NCI-H2081 treated with DMSO at 0.1 percent for 48 hours (cell line): ENCODE results near the gene PHRF1.

Experiments
- DNase-seq: peaks from one replicate; lab custom pipeline; 2025; lab: John Stamatoyannopoulos, UW

The PHRF1 gene

DNA sequence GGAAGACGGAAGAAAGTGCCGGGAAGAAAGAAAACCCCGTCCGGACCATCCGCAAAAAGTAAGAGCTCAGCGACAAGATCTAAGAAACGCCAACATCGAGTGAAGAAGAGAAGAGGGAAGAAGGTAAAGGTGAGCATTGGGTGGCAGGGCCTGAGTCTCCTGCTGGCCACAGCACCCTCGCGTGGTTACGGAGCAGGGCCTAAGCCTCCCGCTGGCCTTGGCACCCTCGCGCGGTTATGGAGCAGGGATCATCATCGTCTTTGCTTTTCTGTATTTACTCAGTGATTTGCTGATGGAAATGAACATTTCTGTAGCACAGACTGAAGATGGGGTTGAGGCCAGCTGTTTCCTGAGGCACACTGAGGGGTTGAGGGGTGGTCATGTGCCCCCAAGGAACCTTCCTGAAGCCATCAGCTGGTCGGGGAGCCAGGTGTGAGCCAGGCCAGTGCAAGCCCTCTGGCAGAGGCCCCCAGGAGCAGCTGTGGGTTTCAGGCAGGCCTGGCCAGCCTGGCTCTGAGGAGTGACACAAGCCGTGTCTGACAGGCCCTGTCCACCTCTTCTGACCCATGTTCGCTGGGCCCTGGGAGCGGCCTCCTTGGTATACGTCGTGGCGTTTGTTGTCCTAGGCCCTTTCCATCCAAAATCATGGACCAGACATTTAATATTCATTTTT lies 25.4 kb downstream of the PHRF1 start:
- no peak for DNase-seq

DNA sequence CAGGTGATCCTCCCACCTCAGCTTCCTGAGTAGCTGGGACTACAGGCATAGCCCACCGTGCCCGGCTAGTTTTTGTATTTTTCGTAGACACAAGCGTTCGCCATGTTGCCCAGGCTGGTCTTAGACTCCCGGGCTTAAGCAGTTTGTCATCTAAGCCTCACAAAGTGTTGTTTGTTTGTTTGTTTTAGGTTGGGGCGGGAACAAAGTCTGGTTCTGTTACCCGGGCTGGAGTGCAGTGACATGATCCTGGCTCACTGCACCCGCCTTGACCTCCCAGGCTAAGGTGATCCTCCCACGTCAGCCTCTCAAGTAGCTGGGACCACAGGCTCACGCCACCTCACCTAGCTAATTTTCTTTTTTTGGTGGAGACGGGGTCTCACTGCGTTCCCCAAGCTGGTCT lies 26.9 kb downstream of the PHRF1 start:
- no peak for DNase-seq

DNA sequence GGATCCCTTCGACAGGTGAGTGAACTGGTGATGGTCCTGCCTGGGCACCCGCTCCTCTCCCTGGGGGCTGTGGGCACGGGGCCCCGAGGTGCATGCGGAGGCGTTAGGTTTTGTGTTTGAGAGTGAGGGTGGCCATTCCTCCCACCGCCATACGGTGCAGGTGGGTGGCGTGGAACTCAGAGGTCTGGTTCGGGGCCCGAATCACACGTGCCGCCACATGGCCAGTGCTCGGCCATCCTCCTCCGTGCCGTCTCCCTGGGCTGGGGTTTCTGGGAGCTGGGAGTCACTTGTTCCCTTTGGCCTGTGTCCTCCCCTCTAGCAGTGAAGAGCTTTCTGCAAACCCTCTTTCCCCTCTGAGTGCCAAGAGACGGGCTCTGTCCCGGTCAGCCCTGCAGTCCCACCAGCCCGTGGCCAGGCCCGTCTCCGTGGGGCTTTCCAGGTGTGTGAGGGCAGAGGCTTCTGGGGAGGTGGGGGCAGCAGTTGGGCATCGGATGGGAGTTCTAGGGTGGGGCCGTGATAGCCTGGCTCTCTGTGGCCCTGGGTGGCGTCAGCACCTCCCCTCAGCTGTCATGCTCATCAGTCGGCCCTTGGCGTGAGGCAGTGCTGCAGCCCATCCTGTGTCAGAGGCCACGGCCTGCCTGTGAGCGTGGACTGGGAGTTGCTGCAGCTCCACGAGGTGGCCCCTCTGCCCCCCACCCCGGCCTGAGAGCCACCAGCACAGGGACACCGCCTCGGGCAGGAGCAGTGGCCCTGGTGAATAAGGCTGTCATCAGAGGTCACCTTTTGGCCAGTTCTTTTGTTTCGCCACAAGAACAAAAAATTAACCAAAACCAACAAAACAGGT lies 29.2 kb downstream of the PHRF1 start:
- DNase-seq, result no peak

DNA sequence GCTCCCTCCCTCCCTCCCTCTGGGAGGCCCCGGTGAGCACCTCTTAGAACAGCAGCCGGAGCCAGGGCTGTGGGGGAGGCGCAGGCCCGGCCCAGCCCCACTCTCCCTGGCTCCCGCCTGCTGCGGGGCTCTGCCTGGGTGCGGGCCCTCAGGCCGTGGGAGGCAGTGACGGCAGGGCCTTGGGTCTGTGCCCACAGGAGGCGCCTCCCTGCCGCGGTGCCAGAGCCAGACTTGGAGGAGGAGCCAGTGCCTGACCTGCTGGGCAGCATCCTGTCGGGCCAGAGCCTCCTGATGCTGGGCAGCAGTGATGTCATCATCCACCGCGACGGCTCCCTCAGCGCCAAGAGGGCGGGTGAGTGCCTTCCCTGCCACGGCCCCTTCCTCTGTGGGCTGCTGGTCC lies 30.0 kb downstream of the PHRF1 start:
- no peak for DNase-seq

DNA sequence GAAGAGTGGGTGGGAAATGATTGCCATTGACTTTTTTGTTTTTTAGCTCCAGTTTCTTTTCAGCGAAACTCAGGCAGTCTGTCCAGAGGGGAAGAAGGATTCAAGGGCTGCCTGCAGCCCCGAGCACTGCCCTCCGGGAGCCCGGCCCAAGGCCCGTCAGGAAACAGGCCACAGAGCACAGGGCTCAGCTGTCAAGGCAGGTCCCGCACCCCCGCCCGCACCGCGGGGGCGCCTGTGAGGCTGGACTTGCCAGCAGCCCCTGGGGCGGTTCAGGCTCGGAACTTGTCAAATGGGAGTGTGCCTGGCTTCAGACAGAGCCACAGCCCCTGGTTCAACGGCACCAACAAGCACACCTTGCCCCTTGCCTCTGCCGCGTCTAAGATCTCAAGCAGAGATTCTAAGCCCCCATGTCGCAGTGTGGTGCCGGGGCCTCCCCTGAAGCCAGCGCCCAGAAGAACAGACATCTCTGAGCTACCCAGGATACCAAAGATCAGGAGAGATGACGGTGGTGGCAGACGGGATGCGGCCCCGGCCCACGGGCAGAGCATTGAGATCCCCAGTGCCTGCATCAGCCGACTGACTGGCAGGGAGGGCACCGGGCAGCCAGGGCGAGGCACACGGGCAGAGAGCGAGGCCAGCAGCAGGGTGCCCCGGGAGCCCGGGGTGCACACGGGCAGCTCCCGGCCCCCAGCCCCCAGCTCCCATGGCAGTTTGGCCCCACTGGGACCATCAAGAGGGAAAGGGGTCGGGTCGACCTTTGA lies 30.9 kb downstream of the PHRF1 start:
- no peak for DNase-seq

DNA sequence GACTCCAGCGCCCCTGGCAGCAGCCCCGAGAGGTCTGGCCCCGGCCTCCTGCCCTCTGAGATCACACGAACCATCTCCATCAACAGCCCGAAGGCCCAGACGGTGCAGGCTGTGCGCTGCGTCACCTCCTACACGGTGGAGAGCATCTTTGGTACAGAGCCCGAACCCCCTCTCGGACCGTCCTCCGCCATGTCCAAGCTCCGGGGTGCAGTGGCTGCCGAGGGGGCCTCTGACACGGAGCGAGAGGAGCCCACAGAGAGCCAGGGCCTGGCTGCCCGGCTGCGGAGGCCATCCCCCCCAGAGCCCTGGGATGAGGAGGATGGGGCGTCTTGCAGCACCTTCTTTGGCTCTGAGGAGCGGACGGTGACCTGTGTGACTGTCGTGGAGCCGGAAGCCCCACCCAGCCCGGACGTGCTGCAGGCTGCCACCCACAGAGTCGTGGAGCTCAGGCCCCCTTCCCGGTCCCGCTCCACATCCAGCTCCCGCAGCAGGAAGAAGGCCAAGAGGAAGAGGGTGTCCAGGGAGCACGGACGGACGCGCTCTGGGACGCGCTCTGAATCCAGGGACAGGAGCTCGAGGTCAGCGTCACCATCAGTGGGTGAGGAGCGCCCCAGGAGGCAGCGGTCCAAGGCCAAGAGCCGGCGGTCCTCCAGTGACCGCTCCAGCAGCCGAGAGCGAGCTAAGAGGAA lies 31.8 kb downstream of the PHRF1 start:
- no peak for DNase-seq

DNA sequence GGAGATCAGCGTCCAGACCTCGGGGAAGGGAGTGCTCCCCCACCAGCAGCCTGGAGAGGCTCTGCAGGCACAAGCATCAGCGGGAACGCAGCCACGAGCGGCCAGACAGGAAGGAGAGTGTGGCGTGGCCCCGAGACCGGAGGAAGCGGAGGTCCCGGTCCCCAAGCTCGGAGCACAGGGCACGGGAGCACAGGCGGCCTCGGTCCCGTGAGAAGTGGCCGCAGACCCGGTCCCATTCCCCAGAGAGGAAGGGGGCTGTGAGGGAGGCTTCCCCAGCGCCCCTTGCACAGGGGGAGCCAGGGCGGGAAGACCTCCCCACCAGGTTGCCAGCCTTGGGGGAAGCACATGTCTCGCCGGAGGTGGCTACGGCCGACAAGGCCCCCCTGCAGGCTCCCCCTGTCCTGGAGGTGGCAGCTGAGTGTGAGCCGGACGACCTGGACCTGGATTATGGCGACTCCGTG lies 32.6 kb downstream of the PHRF1 start:
- no peak for DNase-seq

DNA sequence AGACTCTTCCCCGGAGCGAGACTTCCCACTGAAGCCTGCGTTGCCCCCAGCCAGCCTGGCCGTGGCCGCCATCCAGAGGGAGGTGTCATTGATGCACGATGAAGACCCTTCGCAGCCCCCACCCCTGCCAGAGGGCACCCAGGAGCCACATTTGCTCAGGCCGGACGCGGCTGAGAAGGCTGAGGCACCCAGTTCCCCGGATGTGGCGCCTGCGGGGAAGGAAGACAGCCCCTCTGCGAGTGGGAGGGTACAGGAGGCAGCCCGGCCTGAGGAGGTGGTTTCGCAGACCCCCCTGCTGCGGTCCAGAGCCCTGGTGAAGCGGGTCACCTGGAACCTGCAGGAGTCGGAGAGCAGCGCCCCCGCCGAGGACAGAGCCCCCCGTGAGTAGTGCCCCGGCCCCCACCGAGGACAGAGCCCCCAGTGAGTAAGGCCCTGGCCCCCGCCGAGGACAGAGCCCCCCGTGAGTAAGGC lies 33.1 kb downstream of the PHRF1 start:
- DNase-seq, result no peak

DNA sequence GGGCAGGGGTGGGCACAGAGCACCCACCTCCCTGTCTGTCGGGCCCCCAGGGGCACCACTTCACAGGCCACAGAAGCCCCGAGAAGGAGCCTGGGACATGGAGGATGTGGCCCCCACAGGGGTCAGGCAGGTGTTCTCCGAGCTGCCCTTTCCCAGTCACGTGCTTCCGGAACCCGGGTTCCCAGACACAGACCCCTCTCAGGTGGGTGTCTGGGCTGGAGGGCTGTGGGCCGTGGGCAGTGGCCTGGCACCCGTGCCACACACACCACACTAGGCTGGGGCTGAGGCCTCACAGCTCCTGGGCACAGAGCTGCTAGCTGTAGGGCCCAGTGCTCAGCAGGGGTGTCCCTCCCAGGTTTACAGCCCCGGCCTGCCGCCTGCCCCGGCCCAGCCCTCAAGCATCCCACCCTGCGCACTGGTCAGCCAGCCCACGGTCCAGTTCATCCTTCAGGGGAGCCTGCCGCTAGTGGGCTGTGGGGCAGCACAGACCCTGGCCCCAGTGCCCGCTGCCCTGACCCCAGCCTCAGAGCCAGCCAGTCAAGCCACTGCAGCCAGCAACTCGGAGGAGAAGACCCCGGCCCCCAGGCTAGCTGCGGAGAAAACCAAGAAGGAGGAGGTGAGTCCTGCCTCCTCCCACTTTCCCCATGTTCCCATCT lies 34.0 kb downstream of the PHRF1 start:
- DNase-seq, result no peak

DNA sequence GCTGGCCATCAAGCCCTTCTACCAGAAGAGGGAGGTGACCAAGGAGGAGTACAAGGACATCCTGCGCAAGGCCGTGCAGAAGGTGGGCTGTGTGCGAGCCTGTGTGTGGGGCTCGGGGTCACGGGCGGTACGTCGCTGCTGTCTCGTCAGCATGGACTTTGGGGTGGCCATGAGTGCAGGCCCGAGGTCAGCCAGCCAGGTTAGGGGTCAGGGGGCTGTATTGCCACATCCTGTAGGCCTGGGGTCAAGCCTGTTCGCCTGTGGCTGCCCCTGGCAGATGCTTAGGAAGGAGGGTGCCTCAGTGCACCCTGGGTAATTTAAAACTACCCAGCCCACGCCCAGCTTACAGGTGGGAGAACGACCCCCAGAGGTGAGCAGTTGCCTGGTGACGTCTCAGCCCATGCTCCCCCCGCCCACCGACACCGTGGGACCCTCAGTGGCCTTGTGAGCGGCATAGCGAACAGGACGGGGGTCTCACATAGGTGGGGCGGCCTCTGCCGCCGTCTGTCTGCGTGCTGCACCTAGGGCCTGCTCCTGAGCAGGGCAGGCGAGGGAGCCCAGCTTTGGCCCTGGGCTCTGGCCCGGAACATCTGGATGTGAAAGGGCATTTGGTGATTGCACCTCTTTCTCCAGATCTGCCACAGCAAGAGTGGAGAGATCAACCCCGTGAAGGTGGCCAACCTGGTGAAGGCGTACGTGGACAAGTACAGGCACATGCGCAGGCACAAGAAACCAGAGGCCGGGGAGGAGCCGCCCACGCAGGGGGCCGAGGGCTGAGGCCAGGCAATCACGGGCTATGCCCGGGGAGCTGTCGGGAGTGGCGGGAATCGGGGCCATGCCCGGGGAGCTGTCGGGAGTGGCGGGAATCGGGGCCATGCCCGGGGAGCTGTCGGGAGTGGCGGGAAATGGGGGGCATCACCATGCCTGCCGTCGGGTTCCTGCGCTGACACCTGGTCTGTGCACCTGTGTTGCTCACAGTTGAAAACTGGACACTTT lies 35.0 kb downstream of the PHRF1 start:
- DNase-seq, result no peak

DNA sequence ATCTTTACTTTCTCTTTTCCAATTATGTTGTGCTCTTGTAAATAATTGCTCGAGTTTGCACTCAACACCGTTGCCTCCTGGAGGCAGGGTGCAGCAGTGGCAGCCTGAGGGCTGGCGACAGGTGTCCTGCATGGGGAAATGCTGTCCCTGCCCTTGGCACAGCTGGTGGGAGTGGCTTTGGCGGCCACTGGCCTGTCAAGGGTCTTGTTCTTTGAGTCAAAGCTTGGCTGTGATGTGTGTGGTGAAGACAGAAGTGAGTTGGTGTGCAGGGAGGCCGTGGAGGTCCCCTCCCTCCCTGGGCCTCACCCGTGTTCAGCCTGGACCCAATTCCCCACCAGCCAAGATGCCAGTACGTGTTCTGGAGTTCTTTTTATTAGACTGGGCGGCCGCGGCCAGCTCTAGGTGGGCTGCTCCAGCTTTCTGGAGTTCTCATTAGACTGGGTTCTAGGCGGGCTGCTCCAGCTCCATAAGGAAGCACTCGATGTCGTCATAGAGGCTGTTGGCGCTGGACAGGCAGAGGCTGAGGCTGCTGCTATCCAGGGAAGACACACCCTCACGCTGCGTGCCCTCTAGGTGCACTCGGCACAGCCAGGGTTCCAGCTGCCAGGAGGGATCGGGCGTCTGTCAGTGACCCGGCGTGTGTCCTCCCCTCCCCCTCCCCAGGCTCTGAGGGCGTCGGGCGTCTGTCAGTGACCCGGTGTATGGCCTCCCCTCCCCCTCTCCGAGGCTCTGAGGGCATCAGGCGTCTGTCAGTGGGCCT lies 36.1 kb downstream of the PHRF1 start:
- DNase-seq, result no peak

DNA sequence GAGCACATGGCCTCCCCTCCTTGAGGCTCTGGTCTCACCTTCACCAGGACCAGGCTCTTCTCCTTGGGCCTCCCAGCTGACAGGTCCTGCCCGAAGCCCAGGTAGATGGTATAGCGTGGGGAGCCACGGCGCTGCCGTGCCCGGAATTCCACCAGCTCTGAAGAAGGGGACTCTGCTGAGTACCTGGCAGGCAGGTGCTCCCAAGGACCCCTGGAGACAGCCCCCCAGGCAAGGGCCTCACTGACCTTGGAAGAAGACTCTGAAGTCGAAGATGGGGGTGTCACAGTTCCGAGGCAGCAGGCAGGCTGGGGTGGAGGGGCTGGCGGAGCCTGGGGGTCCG lies 36.7 kb downstream of the PHRF1 start:
- DNase-seq, result no peak

DNA sequence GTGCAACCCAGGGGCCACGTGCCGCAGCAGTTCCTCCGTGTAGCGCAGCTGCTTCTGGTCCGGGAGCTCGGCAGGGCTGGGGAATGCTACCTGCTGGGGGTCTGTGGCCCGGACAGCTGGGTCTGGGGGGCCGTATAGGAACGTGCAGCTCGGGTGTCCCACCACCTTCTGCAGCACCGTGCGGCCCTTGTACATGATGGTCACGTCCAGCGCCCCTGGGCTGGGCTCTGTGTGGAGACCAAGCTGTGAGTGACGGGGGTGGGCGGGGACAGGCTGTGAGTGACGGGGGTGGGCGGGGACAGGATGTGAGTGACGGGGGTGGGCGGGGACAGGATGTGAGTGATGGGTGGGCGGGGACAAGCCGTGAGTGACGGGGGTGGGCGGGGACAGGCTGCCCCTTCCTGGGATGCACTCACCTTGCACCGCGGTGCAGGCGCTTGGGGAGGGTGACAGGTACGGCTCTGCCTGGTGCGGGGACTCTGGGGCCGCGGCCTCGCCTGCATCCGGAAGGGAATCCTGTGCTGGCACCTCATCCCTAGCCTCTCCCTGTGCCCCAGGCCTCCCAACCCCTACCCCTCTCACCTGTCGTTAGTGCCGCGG lies 37.2 kb downstream of the PHRF1 start:
- DNase-seq, result peak; percentile 7

DNA sequence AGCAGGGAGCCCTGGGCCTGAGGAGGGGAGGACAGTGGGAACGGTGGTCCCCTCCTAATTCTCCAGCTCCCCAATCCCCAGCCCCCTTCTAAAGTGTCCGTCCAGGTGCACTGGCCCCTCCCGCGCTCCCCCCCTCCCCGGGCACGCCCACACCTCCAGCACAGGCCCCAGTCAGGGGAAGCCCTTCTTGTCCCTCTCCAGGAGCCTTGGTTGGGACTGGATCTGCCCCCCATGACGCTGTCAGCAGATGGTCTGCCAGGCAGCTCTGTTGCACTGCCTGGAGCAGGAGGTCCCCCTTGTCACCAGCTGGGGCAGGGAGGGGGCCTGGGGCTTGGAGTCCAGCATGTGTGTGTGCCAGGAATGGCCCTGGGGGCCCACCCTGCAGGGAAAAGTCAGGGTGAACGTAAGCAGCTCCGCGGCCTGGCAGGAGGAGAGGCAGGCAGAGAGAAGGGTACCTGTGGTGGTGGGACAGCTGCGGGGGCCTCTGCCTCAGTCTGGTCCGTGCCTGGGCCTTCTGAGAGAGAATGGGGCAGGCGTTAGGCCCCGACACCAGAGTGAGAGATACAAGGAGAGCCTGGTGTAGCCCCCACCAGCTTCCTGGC lies 37.9 kb downstream of the PHRF1 start:
- no peak for DNase-seq

DNA sequence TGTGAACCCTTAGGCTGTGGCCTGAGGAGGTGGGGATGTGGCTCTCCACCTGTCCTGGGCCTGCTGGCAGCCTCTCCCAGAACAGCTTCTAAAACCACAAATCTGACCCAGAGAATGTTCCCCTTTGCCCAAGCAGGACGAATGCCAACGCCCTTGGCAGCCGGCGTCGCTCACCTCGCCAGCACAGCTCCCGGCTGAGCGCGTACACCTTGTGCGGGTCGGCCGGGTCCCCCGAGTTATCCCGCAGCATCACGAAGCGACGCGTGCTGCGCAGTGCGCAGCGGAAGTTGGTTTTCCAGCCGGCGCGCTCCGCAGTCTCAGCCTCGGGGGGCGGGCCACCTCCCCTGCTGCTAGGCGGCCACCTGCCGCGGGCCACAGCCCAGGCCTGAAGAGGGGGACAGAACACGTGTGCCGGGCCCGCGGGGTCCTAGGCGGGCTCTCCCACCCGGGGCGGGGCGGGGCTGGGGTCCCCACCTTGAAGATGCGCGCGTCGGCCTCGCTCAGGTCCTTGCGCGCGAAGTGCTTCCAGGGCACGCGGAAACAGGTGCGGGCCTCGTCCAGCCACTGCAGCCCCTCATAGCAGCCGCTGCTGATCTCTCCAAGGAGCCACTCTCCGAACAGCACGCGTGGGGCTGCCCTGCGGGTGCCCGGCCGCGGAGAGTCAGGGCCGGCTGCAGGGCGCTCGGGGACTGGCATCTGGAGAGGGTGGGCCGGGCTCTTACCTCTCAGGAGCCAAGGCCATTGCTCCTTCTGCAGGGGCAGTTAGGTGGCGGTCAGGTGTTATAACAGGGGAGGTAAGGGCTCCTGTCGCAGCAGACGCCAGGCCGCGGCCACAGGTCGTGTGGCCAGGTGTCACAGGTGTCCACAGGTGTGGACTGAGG lies 38.6 kb downstream of the PHRF1 start:
- DNase-seq, result no peak

DNA sequence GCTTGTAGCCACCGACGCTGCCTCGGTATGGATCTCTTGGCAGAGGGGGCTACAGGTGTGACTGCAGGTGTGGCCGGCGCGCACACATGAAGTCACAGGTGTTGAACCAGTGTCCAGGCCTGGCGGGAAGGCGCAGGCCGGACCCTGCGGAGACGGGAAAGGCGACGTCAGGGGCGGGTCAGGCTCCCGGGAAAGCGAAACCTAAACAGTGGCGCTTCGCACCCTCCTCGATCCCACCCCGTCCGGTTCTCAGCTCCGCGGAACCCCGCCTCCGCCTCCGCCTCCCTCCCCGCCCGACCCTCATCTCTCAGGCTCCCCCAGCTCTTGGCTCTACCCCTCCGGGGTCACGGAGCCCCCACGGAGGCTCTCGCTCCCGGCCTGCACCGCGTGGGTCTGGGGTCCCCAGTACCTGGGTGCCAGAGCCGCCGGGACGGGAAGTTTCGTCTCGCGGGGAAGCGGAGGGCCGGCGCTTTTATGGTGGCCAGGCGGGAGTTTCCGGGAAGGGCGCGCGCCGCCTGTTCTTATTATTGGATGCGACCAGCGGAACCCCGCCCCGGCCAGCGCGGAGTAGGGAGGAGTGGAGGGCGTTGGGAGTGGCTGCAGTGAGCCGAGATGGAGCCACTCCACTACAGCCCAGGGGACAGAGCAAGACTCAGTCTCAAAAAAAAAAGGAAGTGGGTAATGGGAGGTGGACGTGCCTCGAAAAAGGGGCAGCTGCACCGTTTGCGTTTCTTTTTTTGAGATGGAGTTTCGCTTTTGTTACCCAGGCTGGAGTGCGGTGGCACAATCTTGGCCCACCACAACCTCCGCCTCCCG lies 39.4 kb downstream of the PHRF1 start, which contains the start of gene IRF7:
IRF7 (minus strand) TSS at position 447 of the 816 bp plus-strand sequence. CDS start 586 bp downstream, outside the sequence.
- DNase-seq, result peak; percentile 42
